GM18907 (cell line): ENCODE measurements around the gene ZNF761.

ENCODE experiments used
- ATAC-seq: cut with Tn5 transposase; IDR thresholded peaks from one replicate; pipeline ENCODE4 v1.9.1; 2021; ENCODE audit warnings: mild to moderate bottlenecking, moderate library complexity; ENCODE audit not compliant: unreplicated experiment

Gene ZNF761

DNA sequence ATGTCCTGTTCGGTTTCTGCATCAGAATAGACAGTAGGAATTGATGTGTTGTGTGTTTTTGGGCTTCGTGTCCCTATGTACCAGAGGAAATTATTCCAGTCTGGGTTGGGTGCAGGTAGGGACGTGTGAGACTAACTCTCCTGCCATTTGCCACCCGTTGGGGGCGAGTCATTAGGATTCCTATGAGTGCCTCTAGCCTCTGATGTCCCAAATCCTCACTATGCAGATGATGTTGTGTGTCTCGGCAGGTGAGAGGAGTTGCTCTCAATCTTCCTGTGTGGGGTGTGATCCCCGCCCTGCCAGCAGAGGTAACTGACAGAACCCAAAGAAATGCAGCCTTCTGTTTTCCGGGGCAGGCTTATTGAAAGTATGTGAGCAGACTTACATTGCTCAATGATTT is 74.9 kb downstream of the ZNF761 start:
- ATAC-seq: no peak
